ENCODE measurements around the gene TLX1.

Gene TLX1

DNA sequence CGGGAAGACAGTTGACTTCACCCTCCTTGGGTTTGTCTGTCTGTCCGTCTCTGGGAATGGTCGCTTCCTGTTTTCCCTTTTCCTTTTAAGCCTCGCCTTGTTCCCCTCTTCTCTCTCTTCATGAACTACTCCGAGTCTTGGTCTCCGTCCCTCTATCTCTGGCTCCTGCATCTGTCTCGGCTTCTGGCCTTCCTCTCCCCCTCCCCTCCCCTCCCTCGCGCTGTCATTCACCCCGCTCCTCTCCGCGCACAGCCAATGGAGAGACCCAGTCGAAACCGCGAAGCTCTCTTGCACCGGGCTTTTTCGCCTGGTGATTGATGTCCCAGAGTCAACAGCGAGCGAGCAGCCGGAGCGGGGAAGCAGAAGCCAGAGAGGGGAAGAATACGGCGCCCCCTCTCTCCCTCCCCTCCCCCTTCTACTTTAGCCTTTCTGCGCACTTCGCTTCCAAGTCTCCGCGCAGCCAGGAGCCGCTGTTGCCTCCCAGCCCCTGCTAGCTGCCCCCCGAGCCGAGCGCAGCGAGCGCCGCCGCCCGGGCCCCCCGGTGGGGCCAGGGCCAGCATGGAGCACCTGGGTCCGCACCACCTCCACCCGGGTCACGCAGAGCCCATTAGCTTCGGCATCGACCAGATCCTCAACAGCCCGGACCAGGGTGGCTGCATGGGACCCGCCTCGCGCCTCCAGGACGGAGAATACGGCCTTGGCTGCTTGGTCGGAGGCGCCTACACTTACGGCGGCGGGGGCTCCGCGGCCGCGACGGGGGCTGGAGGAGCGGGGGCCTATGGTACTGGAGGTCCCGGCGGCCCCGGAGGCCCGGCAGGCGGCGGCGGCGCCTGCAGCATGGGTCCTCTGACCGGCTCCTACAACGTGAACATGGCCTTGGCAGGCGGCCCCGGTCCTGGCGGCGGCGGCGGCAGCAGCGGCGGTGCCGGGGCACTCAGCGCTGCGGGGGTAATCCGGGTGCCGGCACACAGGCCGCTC lies at the start of gene TLX1:
Gene TLX1 (plus strand): TSS at position 317 of the 978 bp plus-strand sequence. CDS start 242 bp downstream, at position 559.
- no peak for DNase-seq (ENCODE audit: low read depth)

DNA sequence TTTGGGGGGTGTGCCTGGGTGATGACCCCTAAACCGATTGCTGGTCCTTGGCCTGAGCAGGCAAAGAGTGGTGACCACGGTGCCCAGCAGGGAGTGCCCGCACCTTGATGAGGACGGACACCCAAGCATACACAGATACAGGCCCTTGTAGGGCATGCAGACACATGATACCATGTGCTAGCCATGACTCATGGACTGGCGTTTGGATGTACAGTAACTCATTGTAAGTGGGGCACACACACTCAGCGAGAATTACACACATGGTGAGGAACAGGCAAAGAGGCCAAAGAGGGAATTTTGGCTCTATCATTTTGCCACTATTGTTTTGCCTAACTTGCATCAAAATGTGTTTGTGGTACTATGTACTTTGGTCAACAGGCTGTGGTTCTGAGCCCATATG lies 45.3 kb upstream of the TLX1 start:
- no peak for DNase-seq (ENCODE audit: low read depth)

DNA sequence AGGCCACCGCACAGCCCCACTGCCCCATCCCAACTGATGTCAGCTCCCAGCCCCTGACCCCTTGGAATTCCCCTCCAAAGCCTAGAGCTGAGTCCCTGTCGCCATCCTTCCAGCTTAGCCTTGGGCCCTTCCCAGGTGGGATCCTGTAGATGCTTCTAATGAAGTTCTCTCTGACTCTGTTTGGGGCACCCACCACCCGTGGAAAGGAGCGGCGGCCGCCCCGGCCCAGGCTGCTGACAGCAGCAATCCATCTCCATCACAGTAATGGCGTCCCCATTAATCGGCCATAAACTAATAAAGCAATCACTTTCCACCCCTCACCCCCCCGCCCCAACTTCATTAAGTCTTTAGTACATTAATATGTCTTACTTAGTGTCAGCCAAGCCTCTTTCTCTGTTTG lies 43.7 kb upstream of the TLX1 start:
- no peak for DNase-seq (ENCODE audit: low read depth)

DNA sequence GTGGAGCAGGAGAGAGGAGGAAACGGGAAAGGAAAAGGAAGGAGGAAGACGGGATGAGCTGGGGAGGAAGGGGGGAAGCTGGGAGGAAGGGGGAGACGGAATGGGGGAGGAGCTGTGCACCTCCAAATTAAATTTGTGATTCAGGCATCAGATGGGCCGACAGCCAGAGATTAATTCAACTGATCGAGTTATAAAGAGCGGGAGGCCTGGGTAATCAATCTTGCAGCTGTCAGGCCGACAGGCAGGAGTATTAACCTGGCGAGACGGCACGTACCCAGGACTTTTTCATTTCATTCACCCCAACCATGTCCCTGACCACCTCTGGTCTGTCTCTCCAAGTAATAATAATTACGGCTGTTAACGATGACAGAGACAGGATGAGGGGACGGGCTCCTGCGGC lies 43.1 kb upstream of the TLX1 start:
- DNase-seq (ENCODE audit: low read depth), result no peak

DNA sequence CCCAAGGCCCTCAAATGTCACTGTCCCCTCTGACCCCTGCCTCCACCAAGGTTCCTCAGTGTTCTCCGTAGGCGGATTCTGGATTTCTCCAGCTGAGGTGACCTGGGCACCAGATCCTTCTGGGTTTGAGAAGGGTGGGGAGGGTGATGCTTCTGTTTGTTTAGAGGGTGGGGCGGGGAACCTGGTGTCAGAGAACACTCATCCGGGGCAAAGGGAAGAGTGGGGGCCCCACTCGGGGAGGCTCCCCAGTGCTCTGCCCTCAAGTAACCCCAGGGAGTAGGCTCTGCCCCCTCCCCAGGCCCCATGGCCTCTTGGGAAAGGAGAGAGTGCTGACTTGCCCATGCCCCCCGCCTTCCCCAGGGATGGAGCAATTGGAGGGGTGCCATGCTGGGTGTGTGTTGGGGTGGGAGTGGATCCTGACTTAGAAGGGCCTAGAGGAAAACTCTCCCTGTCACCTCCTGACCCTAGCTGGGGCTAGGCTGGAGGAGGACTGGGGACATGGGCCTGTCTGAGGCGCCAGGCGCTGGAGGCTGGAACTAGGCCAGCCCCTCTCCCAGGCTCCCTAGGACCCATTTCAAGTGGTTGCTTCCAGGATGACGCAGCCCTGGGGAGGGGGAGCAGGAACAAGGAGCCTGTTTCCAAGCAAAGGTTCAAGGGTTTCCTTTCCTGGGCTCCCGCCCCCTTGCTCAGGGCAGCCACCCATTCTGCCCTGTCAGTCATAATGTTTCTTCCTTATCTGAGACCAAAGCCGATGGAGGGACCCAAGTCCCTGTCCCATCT lies 41.4 kb upstream of the TLX1 start:
- no peak for DNase-seq (ENCODE audit: low read depth)

DNA sequence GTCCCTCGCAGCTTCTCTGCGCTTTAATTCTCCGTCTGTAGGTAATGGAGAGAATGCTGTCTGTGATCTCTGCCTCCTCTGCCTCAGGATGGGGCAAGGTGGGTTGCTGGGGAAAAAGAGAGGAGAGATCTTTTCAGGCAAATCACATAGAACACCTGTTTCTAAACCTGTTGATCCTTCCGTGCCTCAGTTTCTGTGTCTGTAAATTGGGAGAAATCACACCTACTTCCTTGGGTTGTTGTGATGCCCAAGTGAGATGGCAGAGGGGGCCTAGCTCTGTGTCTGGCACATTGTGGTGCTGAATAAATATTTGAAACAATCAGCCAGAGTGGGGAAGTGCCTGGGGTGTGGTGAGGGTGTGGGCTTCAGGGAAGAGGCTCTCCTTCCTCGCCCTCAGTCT lies 40.5 kb upstream of the TLX1 start:
- DNase-seq (ENCODE audit: low read depth), result no peak

DNA sequence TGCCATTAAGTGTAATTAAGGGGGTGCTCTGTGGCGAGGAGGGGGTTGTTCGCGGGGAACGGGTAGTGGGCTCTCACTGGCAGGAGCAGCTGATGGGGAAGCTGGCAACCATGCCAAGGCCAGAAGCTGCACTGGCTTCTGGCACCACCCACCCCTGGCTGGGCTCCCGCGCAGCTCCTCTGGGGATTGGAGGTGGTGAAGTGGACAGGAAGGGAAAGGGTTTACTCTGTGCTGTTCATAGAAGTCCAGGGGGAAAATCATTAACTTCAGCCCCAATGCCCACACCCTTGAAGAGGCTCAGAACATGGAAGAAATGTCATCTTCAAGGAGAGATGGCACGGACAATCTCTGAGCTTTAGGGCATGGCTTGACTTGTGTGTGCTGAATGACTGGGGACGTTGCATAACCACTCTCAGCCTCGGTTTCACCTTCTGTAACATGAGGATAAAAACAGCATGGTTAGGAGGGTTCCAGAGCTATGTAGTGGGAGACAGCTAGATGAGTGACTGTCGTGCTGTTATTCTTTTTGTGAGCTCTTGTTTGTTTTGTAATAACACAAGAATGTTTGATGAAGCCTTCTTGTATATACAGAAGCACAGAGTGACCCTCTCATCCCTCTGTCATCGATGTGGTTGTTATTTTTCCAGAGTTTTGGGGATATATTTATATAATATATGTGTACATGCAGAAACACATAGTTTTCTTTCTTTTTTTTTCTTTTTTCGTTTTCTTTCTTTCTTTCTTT lies 39.4 kb upstream of the TLX1 start:
- DNase-seq (ENCODE audit: low read depth), result no peak

DNA sequence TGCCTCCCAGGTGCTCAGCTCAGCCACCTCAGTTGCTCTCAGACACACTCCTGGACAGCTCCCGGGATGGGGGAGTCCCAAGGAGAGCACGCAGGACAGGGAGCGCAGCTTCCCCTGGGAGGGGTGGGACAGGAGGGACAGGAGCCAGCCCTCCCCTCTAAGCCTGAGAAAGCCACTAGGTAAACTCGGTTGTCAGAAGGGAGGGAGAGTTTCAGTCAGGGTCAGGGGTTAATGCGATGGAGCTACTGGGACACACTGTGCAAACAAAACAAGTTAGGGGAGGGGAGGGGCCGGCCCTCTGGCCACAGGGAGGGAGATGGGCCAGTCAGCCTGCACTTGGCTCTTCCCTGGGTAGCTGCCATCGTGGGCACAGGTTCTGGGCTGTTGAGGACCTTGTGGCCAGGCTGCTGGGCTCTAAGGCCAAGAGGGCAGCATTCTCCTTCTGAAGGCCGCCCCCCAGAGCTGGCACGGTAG lies 38.2 kb upstream of the TLX1 start:
- no peak for DNase-seq (ENCODE audit: low read depth)

DNA sequence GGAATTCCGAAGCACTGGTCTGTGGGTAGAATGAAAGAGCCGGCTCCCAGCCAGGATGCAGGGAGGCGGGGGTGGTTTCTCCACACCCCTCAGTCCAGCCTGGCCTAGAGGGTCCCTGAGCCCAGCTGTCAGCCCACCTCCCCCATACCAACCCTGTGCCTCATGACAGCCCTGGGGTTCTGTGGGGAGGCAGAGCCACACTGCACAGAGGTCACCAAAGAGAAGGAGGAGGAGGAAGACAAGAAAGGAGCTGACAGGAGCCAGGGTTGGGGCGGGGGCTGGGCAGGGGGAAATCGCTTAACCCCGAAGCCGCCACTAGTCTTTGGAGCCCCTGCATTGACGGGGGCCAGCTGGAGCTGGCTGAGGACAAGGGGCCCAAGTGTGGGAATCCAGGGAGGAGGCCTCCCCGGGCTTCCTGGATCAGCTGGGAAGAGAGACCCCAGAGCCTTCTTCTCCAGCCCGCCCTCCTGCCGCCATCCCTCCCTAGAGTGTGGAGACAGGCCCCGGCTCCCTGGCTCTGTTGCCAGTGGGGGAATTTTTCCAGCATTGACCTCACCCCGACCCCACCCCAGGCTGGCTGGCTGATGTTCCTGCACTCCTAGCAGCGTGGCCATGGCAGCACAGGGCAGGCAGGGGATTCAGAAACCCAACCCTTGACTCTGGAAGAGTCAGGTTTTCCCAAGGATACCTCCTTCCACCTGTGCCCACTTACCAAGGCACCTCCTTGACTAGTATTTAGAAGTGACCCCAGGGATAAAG lies 36.8 kb upstream of the TLX1 start:
- DNase-seq (ENCODE audit: low read depth), result no peak

DNA sequence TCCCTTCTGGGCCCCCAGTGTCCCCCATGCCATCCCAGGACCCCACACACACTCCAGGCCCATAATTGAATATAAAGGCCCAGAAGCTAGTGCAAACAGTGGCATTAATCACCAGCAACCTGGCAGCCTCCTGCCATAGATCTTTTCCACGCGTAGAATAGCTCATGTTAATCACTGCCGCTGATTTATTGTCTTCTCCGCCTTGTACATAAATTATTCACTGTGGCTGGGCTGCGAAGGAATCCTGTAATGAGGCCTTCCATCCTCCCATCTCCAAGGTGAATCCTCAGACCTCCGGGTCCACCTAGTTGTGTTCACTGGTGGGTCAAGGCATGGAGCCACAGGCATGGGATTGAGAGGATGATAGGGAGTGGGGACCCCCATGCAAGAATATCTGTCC lies 36.1 kb upstream of the TLX1 start:
- no peak for DNase-seq (ENCODE audit: low read depth)

DNA sequence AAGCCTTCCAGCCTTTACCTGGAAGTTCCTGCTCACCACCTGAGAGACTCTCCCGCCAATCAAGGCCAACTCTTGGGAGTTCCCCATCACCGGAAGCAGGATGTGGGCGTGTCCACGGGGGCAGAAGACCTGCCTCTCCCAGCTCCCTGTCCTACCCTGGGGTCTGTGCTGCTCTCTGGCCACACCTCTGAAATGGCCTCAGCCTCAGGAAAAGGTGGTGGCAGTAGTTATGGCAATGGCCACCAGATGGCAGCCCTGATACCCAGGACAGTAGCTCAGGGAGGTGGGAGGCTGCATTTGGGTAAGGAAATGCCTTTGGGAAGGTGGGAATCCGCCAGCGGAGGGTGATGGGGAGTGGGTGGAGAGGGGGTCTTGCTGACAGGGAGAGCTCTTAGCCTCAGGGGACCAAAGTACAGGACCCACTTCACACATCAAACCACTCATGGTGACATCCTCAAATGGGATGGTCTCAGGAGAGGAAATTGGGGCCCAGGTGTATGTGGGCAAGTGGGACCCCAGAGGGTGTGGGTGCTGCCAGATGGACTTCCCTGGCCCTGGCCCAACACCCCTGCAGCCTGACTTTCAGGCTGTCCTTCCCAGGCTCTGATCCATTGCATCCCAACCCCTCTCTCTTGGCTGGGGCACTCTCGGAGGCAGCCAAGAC lies 35.4 kb upstream of the TLX1 start:
- DNase-seq (ENCODE audit: low read depth), result peak; percentile 46

DNA sequence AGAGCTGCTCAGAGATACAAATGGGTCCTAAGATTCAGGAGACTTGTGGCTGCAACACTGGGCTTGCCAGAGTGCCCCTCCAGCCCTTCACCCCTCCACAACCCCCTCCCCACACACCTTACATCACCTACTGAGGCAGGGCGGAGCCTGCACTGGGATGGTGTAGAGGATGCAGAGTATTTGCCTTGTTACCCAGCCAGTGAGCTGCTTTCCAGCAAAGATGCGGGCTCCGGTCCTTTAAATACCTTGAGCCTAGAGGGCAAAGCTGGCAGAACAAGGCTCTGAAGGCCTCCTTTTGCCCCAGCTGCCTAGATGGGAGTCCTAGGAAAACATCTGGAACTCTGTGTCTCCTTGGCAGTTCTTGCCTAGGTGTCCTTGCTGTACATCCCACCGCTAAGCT lies 34.7 kb upstream of the TLX1 start:
- DNase-seq (ENCODE audit: low read depth), result no peak

DNA sequence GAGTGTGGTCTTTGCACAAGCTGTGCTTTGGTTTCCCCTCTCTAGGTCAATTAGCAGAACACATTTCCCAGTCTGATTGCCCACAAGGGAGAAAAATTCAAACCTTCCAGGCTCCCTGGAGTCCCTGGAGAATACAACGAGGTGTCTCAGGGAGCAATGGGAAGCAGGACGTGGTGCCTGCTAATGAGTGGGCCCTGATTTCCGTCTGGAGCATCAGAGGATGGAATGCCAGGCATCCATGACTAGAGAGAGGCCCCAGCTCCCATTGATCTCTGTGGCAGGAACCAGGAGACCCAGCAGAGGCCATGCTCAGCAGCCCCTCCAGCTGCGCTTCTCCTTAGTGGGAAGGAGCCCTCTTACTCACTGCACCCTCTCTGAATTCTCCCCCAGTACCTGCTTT lies 33.2 kb upstream of the TLX1 start:
- no peak for DNase-seq (ENCODE audit: low read depth)

DNA sequence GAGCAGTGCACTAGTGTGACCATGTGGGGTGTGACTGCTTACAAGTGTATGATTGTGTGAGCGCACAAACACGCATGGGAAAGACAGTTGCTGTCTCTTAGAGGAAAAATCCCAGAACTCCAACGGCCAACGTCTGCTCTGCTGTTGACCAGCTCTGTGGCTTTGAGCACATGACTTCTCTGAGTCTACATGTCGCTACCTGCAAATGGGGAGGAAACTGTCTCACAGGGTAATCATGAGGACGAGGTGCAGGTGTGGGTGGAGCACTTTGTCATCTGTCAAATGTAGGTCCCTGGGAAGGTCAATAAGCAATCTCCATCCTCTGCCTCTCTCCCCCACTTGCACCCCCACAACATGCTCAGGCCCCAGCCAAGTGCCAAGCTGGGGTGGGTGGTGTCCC lies 31.2 kb upstream of the TLX1 start:
- DNase-seq (ENCODE audit: low read depth), result no peak

DNA sequence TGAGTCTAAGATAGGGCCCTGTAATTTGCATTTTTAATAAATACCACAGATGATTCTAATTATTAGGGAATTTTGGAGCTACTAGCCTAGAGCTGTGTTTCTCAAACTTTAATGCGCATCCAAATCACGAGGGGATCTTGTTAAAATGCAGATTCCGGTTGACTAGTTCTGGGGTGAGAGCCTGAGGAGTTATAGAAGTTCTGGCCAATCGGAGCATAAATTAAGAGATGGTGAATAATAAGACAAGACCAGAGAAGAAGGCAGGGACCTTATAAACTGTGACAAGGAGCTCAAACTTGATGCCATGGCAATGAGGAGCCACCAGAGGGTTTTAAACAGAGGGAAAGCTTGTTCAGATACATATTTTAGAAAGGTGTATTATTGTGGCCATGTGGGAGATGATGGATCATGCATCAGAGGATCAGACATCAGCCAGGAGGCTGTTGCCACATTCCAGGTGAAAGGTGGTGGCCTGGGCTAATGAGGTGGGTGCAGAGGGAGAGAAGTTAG lies 29.7 kb upstream of the TLX1 start:
- DNase-seq (ENCODE audit: low read depth), result no peak

DNA sequence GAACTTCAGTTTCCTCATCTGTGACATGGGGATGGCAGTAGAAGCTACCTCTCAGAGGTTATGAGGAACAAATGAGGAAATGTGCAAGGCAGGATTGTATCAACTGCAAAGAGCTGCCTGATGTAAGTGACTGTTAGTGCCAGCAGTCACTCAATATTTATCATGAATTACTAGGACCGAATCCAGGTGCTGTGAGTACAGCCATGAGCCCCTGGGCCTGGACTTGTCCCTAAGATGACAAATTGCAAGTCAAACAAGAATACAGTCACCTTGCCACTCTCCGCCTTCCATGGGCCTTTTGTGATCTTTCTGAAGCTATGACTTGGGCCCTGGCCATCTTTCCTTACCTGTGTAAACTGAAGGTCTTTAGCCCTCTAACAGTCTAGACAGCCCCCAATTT lies 27.7 kb upstream of the TLX1 start:
- no peak for DNase-seq (ENCODE audit: low read depth)

DNA sequence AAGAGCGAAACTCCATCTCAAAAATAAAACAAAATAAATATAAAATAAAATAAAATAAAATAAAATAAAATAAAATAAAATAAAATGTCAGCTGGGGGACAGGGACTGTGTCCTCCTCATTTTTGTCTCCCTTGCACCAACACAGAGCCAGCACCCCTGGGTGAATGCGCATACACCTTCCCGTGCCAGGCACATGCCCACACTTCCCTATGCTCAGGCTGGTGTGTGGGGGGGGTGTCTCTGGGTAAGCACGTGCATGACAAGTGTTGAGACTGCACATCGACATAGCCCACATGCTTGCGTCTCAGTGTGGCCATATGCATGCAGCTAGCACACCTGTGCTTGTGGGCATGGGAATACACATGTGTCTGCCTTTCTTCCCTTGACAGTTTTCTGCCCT lies 24.7 kb upstream of the TLX1 start:
- no peak for DNase-seq (ENCODE audit: low read depth)

DNA sequence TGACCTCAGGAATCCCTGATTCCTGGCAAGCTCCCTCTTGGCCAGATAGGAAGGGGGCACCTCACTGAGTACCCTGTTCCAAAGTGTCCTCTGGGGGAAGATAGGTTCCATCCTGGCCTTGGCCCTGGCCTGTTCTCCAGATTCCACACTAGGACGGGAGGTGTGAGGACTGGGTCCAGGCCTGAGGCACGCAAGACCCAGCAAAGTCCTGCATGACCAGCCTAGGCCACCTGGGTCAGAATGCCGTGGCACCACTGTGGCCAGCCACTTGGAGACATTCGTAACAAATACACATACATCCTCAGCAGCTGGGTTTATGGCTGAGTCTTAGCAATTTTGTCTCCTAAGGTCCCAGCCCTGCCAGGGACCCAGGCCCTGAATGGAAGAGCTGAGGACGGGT lies 23.3 kb upstream of the TLX1 start:
- DNase-seq (ENCODE audit: low read depth), result no peak

DNA sequence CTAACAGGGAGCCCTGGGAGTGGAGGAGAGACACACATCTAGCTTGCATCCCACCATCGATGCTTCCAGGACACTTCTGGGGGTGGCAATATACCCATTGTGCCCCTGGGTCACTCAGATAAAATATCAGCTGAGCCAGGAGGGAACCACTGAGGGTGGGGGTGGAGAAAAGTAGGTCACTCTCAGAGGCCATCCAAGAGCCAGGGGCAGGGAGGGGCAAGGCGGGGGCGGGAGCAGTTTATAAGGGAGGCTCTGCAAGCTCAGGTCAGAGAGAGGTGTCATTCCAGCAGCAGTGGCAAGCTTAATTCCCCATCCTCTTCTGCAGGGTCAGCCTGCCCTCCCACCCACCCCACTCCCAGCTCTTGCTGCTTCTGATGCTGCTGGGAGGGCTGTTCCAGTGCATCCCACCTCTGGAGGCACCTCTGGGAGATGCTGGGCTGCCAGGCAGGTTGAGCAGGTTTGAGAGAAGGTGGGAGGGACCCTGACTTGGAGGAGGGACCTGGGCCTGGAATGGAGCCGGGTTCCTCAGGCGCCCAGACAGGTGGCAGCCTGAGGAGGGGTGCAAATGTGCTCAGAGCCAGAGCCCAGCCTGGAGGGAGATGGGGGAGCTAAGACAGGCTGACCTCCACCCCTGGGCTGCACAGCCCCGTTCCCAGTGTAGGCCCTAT lies 20.1 kb upstream of the TLX1 start:
- DNase-seq (ENCODE audit: low read depth), result no peak

DNA sequence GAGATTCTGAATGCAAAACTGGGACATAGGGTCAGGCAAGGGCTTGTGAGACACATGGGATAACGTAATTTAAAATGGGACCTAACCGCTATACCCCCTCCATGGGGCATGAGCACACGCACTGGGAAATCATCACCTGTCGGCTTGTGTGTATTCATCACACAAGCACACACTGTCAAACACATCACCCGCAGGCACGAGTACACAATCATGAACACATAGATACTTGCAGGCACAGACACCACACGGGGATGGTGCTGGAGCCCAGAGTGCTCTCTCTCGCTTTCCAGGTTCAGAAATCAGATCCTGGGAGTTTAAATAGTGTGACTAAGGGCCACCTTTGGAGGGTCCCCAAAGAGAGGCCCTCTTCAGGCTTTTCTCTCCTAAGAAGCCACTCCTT lies 19.6 kb upstream of the TLX1 start:
- no peak for DNase-seq (ENCODE audit: low read depth)

All from CMK (cell line).